HG03064 (cell line): ENCODE measurements around the gene KCNIP4.

Source experiments
- ATAC-seq: cut with Tn5 transposase; IDR thresholded peaks from one replicate; pipeline ENCODE4 v1.9.1; 2021; ENCODE audit warnings: low read depth; ENCODE audit not compliant: unreplicated experiment

Gene KCNIP4

DNA sequence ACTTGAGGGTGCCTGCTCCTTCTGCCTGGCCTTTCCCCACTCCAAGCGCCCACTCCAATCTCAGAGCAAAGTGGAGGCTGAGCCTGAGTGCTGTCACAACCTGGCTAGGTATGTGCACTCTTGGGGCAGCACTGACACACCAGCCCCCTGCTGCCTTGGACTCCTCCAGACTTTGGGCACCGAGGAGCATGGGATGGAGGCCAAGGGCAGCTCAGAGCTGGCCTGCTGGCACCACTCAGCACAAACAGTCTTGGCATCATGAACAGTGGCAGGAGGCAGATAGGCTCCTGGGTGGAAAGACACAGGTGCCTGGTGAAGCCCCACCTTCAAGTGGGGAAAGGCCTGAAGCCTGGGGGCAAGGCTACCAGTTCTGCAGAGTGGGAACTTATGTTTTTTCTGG, 91.8 kb downstream of the KCNIP4 start:
- ATAC-seq, result no peak

DNA sequence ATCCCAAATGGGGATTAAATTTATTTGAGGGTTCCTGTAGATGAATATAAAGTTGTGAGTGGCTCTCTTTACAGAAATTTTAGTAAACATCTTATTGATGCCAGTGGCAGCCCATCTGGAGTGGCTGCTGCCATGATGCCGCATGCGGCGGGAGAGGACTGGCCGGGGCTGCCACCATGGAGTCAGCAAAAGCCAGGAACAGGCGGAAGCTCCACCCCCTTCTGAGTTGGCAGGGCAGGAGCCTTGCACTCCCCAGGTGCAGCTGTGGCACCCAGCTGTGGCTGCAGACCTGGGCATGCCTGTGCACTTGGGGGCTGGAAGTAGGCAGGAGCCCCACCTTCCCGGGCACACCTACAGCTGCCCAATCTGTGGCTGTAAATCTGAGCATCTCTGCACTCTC, 92.3 kb downstream of the KCNIP4 start:
- no peak for ATAC-seq

DNA sequence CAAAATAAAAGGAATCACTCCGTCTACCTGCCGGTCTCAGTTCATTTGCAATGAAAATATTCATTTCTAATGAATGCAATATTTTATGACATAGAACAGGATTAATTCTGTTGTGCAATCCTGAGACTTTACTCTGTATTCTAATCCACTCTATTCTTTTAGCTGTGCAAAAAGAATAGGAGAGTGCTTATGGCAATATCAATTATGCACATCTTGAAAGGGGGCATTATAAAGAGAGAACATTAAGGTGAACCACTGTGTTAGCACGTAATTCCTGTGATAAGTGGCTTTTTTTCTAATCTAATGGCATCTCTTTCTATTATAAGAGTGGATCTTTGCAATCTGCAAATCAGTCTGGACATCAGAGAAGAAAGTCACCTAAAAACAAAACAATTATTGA, 99.5 kb downstream of the KCNIP4 start:
- ATAC-seq, result no peak

DNA sequence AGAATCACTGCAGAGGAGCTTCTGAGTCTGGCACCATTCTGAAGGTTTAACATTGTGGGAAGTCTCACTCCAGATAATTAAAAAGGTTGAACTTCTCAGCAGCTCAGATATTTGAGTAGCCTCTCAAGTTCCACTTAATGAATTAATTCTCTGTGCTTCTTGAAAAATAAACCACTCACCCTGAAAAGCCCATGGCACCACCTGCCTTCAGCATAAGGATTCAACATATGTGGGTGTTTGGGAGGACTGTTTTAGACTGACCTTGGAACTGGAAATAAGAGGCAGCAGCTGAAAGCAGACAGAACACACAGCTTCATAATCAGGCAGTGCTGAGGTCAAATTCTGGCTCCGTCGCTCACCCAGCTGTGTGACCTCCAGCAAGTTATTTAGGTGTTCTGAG, 100.6 kb downstream of the KCNIP4 start:
- no peak for ATAC-seq

DNA sequence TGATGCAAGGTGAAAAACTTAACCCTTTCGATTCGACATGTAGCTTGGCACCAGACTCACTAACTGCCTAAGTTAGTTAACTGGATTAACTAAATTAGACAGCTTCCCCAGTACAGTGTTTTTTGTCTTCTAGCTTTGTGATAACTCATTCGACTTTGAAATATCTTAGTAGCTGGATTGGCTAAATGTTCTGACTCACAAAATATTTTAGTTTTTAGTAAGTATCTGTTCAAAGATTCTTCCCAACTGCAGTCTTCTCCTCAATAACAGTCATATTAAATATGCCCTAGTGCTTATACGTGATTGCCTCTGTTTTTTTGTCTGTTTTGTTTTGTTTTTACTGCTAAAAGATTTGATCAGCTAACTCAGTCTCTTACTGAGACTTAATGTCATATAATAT, 102.9 kb downstream of the KCNIP4 start:
- no peak for ATAC-seq

DNA sequence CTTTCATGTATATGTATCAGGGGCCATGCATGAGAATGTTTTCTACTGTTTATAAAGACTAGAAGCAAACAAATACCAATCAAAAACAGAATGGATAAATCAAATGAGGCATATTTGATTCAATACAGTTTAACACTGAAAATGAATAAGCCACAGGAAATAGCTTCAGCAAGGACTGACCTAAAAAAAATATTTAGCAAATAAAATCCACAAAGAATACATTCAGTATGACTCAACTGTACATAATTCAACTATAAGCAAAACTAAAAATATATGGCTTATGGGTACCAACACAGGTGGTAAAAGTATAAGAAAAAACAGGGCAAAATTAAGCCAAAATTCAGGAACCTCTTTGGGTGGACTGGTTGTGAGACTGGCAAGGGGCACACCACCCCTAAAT, 112.9 kb downstream of the KCNIP4 start:
- ATAC-seq, result no peak

DNA sequence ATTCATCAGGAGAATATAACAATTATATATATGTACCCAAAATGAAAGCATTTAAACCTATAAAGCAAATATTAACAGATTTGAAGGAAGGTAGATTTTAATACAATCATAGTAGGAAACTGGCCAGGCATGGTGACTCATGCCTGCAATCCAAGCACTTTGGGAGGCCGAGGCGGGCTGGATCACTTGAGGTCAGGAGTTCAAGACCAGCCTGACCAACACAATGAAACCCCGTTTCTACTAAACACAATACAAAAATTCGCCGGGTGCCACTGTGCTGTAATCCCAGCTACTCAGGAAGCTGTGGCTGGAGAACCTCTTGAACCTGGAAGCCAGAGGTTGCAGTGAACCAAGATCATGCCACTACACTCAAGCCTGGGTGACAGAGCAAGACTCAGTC, 118.3 kb downstream of the KCNIP4 start:
- ATAC-seq, result no peak

DNA sequence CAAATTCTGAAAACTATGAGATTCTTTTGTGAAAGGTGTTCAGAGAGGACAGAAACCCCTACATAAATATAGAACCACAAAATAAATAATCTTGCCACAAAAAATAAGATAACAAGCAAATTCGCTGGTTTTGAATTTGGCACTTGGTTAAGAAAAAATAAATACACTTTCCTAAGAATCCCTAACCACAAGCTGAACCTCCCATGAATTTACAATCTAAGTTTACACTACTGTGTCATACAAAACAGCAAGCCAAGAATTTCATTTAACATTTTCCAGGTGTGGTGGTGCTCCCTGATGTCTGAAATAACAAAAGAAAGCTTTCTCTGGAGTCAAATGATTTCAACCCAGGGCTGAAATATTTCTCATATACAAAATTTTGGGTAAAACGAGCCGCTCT, 121.0 kb downstream of the KCNIP4 start:
- no peak for ATAC-seq

DNA sequence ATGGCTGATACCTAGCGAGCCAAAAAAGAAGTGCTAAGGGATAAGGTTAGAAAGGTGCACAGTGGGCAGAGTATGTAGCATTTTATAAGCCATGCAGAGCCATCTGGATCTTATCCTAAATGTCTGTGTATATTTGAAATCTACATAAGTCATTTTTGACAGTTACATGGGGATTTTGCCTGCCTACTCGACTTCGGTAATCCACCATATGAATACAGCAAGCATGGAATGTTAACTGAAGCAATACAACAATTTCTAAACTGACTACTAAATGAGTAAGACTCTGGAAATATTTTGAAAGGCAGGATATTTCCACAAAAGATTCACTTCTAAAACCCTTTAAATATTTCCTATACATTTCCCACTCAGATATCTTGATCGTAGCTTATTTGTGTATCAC, 122.5 kb downstream of the KCNIP4 start:
- ATAC-seq, result no peak

DNA sequence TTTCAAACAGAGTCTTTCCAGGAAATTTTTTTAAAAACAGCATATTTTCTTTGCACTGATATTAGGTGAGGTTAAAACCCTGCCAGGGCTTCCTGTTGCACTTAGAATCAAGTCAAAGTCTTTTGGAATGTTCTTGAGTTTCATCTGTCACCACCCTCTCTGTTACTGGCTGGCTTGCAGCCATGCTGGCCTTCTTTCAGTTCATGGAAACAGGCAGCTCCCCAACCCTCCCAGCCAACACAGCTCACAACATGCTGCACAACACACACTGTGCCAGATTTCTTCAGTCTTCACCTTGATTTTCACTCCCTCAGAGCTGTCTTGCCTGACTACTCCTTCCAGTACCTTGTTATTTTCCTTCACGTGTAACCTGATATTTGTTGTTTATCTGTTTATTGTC, 129.5 kb downstream of the KCNIP4 start:
- no peak for ATAC-seq

DNA sequence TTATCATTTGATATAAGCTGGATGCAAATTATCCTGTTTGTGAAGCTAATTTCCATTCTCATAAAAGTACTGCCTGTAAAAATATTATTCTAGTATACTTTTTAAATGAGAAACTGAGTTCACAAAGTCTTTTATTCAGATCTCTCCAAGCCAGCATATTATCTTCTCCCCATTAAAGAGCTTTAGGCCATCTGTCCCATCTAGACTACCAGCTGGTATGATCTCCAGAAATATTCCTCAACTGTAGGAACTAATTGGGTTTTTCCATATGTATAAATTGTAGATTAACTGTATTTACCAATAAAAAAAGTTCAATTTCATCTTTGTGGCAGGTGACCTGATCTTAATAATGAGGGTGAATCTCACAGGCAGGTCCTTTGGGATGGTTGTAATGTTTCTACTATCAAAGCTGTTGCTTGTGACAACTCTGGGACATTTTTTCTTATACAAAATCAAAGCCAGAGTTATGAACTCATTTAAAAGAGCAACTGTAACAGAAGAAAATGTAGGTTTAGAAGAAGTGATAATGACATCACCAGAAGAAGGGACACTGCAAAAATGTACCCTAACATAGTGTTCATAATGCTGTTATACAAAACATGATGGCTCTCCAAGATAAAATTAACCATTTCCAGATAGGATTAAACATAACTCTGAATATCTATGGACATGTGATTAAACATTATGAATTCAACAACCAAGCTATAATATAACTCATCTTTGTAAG, 132.8 kb downstream of the KCNIP4 start:
- ATAC-seq, result no peak

DNA sequence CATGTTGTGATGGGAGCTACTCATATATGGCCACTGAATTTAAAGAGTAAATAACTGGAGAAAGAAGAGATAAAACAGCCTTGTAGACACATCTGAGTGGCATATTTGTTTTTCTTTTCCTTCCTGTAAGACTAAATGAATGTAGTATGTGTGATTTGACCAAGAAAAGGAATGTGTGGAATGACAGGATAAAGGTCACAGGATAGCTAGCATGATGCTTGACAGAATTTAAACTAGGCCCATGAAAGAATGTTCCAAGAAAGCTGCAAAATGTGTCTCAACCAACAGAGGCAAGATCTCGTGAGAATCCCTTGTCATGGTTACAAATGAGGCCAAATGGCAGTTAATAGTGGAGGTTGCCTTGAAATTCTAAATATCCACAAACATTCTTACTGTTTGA, 137.0 kb downstream of the KCNIP4 start:
- ATAC-seq, result no peak

DNA sequence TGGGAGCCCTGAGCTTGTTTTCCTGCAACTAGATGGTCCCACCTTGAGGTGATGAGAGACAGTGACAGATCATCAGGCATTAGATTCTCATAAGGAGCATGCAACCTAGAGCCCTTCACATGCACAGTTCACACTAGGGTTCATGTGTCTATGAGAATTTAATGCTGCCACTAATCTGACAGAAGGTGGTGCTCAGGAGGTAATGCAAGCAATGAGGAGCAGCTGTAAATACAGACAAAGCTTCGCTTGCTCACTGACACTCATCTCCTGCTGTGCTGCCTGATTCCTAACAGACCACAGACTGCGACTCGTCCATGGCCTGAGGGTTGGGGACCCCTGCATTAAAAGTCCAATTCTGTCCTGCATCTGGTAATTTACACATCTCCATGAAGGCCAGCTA, 141.6 kb downstream of the KCNIP4 start:
- ATAC-seq, result no peak

DNA sequence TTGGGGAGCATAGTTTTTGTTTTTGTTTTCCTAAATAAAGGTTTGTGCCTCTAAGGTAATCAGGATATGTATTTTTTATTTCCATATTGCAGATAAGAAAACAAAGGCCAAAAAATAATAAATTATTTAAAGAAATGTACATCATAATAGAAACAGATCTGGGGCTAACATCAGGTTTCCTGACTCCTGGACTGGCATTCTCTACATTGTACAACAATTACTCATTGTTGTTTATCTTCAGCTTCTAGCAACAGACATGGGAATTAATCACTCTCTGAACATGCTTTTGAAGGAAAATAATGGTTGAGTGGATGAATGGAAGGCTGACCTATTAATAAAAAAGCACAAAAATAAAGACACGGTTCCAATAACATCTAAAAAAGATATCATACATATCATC, 146.2 kb downstream of the KCNIP4 start:
- no peak for ATAC-seq

DNA sequence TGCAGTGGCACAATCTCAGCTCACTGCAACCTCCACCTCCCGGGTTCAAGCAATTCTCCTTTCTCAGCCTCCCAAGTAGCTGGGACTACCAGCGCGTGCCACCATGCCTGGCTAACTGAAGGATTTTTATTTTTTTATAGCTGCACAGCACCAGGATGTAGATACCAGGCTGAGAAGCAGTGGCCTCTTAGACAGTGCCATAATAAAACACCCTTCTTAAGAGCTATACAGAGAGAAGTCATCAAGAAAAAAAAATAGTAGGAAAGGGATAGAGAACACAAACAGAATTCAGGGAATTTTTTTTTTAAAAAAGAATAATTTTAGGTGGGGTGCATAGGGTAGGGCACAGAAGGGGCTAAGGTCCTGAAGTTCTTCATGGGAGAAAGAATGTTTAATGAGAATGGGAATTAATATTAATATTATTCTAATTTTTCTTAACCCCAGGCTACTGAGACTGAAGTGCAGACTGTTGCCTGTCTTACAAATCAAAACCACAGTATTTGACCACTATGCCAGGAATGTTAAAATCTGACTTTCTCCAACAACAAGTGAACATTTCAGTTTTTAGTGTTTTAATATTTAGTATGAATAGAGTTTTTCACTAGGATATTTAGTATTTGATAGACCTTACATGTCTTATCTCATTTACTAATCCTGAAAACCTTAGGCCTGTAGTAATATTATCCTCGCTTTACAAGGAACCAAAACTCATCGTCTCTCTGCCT, 146.7 kb downstream of the KCNIP4 start:
- ATAC-seq, result no peak

DNA sequence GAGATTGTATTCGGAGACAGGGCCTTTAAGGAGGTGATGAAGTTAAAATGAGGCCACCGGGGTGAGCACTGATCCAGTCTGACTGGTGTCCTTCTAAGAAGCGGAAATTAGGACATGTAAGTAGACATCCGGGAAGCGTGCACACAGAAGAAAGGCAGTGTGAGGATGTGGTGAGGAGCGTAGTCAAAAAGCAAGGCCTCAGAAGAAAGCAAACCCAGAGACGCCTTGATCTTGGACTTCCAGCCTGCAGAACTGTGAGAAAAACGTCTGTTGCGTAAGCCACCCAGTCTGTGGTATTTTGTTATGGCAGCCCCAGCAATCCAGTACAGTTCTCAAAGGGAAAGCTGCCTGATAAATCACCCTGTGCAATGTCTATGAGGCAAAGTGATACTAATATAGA, 153.5 kb downstream of the KCNIP4 start:
- no peak for ATAC-seq

DNA sequence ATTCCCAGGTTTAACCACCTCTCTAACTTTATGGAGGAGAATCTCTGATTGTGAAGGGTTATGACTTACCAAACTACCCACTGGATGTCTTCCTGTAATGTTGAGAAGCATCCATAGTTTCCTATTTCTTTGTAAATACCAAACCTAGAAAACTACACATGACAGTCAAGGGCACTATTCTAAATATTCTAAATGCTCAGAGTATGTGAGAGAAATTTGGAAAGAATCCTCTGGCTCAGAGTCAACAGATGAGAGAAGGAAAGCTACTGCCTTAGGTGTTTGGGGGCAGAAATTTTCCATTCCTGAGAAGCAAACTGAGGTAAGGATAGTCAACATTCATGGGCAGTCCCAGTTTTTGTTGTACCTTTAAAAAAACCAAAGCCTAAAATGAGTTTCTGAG, 155.8 kb downstream of the KCNIP4 start:
- no peak for ATAC-seq

DNA sequence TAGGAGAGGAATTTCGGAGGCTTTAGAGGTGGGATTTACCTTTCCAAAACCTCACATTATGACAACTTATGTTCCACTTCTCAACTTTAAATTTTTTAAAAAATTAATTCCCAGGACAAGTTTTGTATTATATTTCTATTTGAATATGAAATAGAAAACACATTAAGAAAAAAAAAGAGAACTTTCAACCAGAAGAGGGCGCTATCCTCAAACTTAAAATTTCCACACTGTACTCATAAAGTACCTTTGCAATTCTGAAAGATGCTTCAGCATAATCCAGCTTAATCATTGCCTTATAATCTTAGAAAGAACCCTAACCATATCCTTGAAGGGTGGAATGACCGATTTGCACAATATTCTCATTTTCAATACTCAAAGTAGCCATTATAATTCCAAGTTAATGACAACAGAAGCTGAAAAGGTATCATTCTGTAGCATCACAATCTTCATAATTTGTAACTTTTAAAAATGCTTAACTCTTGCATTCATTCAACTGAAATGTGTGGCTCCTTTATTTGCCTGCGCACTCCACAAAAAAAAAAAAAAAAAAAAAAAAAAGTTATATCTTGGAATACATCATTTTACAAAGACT, 158.0 kb downstream of the KCNIP4 start:
- ATAC-seq, result no peak

DNA sequence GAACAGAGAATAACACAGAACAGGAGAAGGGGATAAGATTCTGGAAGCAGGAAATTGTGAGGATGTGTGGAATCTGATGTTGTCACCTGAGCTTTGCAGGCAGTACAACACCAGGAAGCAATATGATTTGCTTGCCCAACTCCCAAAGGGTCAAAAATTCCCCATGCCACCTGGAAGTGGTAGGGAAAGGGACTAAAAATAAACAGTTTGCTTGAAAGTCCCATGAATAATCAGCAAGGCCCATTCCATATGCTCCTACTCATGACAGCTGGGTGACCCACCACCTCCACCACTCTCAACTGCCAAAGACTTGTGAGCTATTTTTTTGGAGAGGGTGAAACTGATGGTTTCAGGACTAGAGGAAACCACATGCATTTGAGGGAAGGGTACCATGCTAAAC, 168.4 kb downstream of the KCNIP4 start:
- no peak for ATAC-seq

DNA sequence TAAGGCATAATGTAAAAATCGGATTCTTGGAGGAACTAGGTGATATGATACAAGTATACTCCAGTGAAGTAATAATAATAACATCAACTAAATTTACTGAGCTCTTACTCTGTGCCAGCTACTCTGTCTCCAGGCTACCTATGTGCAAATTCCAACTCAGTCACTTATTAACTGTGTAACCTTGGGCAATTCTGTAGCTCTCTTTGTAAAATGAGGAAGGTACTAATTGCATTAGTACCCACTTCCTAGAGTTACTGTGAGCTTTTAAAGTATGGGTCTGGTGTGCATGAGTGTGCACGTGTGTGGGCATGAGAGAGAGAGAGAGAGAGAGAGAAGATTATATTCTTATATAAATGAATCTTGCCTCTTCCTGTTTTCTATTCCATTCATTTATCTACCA, 169.9 kb downstream of the KCNIP4 start:
- ATAC-seq, result no peak

DNA sequence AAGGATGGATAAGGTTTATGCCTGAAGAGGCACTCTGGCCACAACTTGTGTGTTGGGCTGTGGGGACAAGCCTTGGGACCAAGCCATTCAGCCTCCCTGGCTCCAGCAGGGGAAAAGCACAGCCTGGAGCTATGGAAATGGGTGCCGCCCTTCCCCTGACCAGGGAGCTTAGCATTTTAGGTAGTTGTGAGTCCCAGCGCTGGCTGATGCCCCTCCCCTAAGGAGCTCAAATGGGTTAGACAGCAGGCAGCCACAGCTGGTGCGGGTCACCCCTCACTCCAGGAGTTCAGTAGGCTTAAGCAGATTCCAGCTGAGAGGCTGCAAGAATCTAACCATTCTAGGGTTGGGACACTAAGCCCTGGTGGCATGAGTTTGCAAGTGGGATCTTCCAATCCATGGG, 172.9 kb downstream of the KCNIP4 start:
- no peak for ATAC-seq
